CD4-positive, alpha-beta T cell treated with Interleukin-15 for 1 hour (primary cell): Measurements from ENCODE around the gene COPG2.

ENCODE experiments used
- DNase-seq: peaks from one replicate; pipeline ENCODE4 v3.0.0-alpha.2; 2020

COPG2 gene

DNA sequence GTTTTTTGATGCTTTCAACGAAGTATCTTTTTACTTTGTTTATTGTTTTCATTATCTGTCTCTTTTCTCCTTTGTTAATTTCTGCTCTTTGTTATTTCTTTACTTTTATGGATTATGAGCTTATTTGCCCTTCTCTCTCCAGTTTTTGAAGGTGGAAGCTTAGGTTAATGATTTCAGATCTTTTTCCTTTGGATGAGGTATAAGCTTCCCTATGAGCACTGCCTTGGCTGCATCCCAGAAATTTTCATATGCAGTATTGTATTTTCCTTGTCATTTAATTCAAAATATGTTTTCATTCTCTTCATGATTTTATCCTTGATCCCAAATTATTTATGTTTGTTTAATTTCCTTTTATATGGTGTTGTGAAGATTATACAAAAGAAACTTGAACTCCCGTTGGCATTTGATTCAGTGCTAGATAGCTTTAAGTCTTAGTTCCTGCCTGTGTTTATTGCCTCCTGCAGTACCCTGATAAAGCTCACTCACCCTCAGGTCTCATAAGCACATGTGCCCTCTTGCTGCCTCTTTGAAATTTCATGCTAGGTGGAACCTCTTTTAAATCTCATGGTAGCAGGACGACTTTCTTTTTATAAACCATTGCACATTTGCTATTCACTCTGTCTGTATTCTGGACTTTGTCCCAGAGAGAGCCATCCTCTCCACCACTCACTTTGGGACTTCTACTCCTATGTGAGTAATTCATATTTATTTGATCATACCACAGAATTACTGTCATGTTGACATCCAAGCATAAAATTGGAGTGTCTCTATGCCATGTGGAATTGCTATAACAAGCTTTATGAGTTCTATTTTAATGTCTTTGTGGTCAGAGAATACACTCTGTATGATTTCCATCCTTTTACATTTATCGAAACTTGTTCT, 204.8 kb downstream of the COPG2 start:
- no peak for DNase-seq

DNA sequence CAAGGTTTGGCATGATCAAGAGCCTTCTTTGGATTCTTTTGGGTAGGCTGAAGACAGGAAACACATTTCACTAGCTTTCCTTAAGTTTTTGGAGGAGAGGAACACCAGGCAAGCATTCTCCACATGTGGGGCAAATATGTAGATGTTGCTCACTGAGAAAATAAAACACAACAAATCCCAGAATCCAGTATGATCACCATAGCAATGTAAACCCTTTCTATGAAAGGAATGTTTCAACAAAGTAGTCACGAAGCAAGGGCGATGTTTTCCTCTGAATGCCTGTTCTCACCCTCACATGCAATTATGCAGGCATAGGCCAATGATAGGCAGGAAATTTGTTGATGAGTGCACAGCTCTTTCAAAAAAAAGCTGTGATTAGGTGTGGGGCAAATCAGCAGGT, 207.3 kb downstream of the COPG2 start:
- no peak for DNase-seq

GRCh38 chr7:130458257-130458656, 210.3 kb downstream of the COPG2 start:
- no peak for DNase-seq
